G401.6 (cell line): ENCODE data around the gene PPP1R3C.

Source experiments
- FAIRE-seq: peaks from 2 replicates; lab custom pipeline; 2012; peaks lifted over from hg19 to GRCh38; lab: Jason Lieb, UNC

Gene PPP1R3C

GRCh38 chr10:91629715-91630549 lies 2.9 kb downstream of the PPP1R3C start:
- no peak for FAIRE-seq

- FAIRE-seq, result no peak
These were observed 4.5 kb downstream of the PPP1R3C start for GRCh38 chr10:91628383-91628782.

DNA sequence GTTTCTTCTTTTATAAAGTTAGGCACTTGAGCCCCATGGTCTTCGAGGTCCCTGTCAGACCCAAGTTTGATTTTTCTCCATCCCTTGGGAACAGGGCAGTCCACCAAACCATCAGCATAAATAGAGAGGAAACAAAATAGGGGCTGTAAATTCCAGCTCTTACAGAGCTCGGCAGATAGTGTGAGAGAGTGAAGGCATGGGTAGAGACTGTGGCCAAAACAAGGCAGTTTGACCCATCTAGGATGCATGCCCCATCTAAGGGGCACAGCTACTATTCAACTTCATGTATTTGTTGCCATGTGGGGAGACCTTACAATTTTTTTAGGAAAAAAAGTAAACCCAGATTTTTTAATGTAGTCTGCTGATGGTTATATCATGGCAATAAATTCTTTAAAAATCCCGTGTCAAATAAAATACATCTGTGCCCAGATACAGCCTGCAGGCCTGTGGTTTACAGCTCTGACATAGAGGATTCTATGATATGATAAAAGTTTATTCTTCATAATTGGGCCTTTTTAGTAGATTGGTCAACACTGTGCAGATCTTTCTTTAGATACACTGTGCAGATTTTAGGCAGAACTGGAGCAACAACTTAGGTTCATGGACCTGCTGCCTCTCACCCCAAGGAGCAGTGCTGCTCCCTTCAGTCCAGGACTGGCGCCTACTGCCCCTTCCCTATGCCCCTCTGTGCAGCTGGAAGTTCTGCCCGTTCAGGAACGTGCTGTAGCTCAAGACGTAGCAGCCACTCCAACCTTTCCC lies 5.3 kb downstream of the PPP1R3C start:
- no peak for FAIRE-seq

DNA sequence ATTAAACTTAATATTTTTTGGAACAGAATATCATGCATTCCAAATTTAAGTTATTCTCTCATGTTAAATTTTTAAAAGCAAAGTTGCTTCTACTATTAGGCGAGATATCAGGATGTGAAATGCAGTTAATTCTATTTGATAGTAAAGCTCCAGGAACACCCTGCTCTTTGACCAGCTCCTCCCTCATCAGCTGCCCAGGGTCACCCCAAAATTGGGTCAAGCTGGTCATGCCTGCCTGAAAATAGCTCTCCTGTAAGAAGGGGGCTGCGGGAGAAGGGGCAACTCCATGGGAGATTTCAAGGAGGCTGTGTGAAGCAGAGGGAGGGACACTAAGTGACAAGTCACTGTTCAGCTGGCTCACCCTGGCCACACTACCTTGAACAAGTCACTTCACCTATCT lies 5.9 kb downstream of the PPP1R3C start:
- FAIRE-seq, result no peak

DNA sequence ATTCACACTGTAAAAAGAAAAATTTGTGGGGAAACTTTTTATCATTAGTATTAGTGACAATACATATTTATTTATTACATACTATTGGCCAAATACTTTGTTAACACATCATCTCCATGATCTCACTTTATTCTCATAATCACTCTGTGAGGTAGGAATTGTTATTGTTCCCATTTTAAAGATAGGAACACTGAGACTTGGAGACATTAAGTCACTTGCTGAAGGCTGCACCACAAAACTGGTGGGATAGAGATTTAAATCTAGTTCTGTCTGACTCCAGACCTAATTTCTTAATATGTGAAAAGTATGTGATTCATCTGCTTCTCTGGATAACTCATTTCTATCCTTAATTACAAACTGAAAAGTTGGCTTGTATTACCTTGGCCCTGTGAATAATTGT lies 8.2 kb downstream of the PPP1R3C start:
- FAIRE-seq, result no peak

- FAIRE-seq, result no peak
These were observed 10.3 kb downstream of the PPP1R3C start for GRCh38 chr10:91622601-91623000.

- no peak for FAIRE-seq
These were observed 11.3 kb downstream of the PPP1R3C start for GRCh38 chr10:91621483-91622113.

- FAIRE-seq, result no peak
These were observed 15.7 kb downstream of the PPP1R3C start for GRCh38 chr10:91617072-91617609.

GRCh38 chr10:91616137-91616536 lies 16.7 kb downstream of the PPP1R3C start:
- no peak for FAIRE-seq

DNA sequence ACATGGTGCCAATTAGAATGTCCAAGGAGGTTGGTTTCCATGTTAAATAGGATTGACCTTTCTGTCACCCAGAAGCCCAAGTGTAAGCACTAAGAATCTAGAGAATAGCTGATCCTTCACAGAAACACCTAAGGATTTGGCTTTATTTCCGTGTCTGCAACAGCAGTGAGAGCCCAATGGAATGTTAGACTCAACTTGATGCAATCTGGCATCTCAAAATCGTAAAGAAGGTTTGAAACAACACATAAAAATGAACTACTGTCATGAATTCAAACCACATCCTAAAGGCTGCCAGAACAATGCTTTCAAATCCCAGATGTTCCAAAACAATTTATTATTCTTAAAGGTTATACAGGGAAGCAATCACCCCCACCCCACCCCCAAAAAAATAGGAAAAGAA lies 18.6 kb downstream of the PPP1R3C start:
- FAIRE-seq, result no peak

DNA sequence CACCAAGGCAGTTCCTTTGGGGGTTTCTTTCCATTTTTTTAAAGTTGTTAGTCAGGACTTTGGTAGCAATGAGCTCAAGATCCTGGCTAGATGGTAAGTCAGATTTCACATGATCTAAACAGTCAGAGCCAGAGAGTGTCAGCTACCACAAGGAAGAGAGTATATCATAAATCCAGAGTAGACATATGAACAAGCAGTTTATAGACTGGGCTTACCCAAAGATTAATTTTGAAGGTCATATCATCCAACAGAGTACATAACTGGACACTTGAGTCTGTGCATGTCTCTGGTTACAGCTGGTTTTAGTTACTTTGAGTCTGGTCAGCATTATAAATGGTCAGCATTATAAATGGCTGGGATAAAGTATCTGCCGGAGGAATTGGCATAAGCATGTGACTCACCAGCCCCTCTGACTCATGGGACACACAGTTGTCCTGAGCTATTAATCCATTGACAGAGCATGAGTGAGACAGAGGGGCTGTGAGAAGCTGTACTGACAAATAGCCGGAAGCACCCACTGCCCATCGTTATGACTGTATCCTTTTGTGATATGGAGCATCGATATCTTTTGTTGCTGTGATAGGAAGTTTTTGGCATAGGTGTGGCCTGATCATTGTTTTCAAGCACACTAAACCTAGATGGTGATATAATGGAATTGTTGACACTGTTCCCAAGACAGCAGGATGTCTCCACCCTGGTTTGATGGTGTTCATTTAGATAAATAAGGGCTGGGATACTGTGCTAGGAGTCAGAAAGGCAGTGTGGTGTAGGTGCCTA lies 19.3 kb downstream of the PPP1R3C start:
- FAIRE-seq, result no peak

GRCh38 chr10:91610919-91611318 lies 22.0 kb downstream of the PPP1R3C start:
- FAIRE-seq, result no peak

GRCh38 chr10:91610444-91610843 lies 22.4 kb downstream of the PPP1R3C start:
- no peak for FAIRE-seq

GRCh38 chr10:91607646-91608403 lies 25.0 kb downstream of the PPP1R3C start:
- FAIRE-seq, result no peak

DNA sequence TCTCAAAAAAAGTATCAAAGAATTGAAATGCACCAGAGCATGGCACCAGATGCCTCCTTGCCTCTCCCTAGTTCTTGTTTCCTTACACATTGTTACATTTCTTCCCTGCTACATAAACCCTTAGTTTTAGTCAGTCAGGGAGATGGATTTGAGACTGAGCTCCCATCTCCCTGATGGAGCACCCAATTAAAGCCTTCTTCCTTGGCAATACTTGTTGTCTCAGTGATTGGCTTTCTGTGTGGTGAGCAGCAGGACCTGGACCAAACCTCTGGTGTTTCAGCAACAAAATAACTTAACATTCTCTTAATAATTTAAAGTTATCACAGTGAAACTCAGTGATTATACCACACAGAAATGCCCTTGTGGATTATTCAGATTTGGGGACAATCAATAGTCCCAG lies 26.9 kb downstream of the PPP1R3C start:
- no peak for FAIRE-seq

DNA sequence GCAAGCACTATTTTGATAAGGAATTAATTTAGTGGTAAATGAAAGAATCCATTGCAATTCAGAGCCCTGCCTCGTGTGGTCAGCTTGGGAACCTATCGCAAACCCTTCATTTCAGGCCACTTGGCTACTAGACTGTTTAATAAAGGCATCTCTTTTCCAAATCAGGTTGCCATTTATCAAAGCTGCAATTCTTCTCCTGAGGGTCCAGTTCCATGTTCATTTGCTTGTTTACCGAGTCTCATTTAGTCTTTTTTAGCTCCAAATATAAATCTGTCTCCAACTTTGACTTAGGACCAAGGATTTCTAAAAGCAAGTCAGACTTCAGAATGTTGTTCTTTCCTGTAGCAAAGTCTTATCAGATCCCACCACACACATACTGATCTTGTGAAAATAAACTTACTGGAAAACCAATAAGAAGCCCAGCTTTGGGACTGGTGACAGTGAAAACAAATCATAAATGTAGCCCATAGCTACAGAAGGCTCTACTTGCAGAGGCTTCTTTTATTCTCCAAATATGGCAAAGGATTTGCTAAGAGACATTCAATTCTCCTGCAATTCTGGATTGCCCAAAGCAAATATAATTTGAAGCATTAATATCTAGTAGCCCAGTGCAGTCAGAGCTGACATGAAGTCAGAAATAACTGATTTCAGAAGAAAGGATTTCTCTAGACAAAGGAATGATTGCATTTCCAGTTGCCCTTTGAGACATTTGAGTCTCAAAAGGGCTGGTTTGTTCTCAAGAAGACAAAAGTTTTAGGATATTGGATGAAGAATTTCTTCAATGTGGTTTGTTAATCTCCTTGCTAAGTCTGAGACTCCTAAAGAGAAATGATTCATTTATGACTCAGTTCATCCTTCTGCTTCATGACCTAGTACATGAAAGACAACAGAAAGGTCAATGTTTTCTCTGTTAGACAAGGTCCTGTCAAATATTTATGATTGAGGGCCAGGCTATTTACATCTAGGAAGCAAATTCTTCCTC lies 28.0 kb downstream of the PPP1R3C start:
- FAIRE-seq, result no peak

GRCh38 chr10:91603931-91604331 lies 28.9 kb downstream of the PPP1R3C start:
- FAIRE-seq, result no peak

- FAIRE-seq, result no peak
These were observed 29.9 kb downstream of the PPP1R3C start for GRCh38 chr10:91602868-91603568.

- FAIRE-seq, result no peak
These were observed 30.4 kb downstream of the PPP1R3C start for GRCh38 chr10:91602449-91602848.
